ENCODE measurements around the gene NFIC.

- no peak for TF ChIP-seq CTCF (IDR thresholded peaks at IDR 0.05; ENCODE audit: low read depth, low read length)
- no peak for TF ChIP-seq POLR2A (IDR thresholded peaks at IDR 0.05; ENCODE audit: extremely low read depth, insufficient read length)
- TF ChIP-seq MAX (IDR thresholded peaks at IDR 0.05; ENCODE audit: low read depth, low read length), result no peak
- no peak for TF ChIP-seq MYC (IDR thresholded peaks at IDR 0.05; ENCODE audit: low read depth, low read length)
Measured at GRCh38 chr19:3392480-3392879, 26.1 kb downstream of the NFIC start.
